Stimulated activated CD8-positive, alpha-beta memory T cell treated with anti-CD3 and anti-CD28 coated beads, Interleukin-12 subunit alpha, Interleukin-12 subunit beta, amount 100 ng/mL, for 24 hours (primary cell): ENCODE data around the gene FBLN1.
A peak's percentile ranks its signal among the peaks of the same experiment; 100 is the strongest.

Experiments
- DNase-seq: peaks from one replicate; pipeline ENCODE4 v3.0.0-alpha.2; 2020; ENCODE audit errors: extremely low read depth

The FBLN1 gene

DNA sequence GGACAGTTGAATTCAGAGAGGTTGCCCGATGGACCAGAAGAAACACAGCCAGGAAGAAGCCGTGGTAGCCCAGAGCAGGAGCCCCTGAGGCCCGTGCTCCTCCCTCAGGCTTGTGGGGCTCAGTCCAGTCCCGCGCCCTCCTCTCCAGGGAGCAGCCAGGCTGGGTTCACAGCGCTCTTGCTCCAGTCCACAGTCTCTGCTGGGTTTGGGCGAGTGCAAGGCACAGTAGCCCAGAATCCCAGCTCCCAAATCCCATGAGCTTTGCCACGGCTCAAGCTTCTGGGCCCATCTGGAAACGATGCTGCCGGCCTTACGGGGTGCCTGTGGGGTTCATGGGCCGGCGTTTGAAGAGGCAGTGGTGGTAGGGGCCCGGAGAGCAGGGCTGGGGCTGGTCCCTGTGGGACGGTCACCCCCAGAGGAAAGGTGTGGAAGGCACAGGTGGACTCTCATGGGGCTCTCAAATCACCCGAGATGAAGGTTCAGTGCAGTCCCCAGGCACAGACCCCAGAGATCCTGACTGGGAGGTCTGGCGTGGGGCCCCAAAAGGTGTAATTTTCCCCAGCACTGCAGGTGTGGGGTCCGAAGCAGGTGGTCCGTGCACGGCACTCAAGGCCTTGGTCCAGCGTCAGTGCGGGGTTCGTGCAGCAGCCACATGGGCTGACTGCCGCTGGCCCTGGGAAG is 138.4 kb downstream of the FBLN1 start:
- DNase-seq, result no peak

DNA sequence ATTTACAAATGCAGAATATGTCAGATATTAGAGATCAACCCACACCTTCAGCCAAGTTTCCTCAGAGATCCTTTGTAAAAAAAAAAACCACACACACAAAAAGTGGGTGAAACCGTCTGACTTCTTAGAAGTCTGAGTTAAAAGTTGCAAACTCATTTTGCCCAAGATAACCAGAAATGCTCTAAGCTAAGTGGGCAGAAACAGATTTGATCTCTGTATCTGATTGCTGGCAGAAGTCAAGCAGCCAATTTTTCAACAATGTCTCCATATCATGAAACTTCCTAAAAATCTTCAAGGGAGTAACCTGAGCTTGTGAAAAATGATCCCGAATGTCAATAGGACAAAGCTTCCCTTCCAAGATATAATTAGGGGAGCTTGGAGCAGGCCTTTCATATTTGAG is 140.3 kb downstream of the FBLN1 start:
- no peak for DNase-seq

GRCh38 chr22:45644714-45645113 is 142.0 kb downstream of the FBLN1 start:
- DNase-seq, result no peak

GRCh38 chr22:45645150-45645525 is 142.5 kb downstream of the FBLN1 start:
- no peak for DNase-seq

GRCh38 chr22:45645526-45646414 is 143.1 kb downstream of the FBLN1 start:
- DNase-seq, result peak; percentile 38

- no peak for DNase-seq
Observed at GRCh38 chr22:45647532-45648225, 145.0 kb downstream of the FBLN1 start.

DNA sequence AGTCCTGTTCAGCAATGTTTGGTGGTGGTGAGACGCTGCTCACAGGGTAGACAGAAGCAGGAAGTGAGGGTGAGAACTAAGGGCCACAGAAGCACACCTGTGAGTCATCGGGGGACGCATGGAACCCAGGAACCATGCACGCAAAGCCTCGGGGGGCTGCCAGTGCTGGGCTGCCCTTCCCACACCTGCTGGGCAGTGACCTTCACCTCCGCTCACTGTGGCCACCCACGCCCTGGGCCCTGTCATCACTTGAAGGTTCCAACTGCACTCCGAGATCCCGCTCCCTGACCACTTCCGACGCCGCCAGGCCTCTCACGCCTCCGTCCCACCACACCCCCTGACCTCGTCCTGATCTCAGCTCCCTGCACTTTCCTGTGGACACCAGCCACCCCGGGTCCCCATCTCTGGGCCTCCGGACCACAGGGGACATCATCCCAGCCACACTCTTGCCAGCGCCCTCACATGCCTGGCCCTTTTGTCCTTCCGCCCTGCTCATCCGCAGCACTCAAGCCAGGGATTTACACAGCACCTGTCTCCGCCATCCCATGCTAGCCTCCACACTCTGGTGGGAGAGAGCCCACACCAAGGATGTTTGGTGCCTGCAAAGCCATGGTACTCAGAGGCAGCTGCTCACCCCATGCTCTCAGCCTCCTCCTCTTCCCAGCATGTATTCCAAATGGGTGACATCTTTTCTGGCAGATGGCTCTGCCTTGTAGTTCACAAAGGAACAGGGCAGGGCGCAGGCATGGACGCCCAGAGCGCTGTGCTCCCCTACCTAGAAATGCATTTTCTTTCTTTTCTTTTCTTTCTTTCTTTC is 145.8 kb downstream of the FBLN1 start:
- no peak for DNase-seq

DNA sequence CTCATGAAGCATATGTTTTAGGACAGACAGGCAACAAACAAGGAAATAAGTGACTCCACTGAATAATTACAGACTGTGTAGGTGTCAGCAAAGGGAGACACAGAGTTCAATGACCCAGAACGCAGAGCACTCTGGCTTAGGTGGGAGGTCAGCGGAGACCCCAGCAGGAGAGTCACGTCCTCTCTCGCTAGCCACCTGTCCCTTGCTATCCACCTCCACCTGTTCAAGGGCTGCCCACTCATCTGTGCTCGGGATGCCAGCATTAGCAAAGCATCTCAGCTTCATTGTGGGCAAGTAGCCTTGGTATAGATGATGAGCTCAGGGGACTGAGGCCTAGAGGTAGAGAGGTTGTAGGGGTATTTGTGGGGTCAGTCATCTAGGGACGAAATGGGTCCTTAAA is 147.1 kb downstream of the FBLN1 start:
- DNase-seq, result no peak

GRCh38 chr22:45650721-45651120 is 148.0 kb downstream of the FBLN1 start:
- DNase-seq, result no peak
